Measurements from ENCODE around the gene ATP2B2. TPM values are rescaled to one million over a fixed set of nuclear protein-coding genes. Genes with fewer than 3 reads are reported as not detected.

ATP2B2 gene
- total RNA-seq, 2 experiments from 2014 or later = not detected

DNA sequence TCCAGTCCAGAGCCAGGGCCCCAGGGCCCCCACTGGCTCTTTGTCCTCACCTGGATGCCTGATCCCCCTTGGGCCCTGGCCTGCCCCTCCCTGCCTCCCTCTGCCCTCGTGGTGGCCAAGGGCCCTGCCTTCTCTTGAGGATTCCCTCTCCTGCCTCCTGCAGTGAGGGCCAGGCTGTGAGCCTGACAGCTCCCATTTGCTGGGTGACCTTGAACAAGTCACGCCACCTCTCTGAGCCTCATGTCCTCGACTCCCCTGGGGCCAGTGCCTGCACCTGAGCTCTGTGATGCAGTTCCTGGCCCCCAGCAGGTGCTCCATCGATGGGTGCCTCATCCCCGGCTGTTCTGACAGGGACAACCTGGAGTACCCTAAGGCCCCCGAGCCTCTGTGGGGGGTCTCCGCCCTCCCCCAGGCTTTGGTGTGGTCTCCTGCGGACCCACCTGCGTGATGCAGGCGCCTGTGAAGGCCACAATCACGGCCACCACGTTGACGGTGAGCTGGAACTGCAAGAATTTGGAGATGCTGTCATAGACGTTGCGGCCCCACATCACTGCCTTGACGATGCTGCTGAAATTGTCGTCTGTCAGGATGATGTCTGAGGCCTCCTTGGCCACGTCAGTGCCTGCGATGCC lies 160.3 kb downstream of the ATP2B2 start:
- no peaks in the 10 kb centered on the region for H3K4me1 Mint-ChIP-seq
- no peaks in the 10 kb centered on the region for H3K36me3 Mint-ChIP-seq
- H3K4me3 Mint-ChIP-seq = no peak overlapping the region
- no peak overlapping the region for H3K27ac Mint-ChIP-seq
- no peaks in the 10 kb centered on the region for H3K27me3 Mint-ChIP-seq
- no peaks in the 10 kb centered on the region for H3K9me3 Mint-ChIP-seq
- DNase-seq = no peak

DNA sequence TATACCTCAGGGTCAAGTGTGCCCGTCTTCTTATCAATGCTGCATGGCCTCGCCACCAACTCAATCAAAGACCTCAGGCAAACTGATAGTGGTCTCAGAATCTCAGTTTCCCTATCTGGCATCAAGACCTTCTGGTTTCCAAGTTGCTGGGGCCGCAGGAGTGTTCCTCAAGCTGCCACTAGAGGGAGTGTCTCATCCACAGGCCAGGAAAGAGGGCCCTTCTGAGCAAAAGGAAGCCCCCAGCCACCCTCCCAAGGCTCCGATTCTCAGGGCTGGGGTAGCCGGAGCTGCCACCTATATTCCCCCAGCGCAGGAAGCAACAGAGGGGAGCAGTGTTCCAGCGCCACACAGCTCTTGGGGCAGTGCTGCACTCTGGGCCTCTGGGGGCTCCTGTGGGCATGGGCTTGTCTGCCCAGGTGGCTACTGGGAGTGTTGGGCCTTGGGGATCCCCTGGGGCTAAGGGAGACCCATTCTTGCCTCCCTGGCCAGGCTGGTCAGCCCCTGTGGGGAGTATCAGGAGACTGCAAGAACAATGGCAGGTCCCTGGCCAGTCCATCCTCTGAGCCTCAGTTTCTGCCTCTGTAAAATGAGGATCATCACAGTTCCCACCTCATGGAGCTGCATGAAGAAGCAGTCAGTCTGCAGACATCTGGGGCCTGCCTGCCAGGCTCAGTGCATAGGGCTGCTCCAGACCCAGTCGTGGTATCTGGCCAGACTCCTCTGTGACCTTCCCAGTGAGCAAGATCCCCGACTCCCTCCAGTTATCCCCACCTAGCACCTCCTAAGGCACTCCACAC lies 161.0 kb downstream of the ATP2B2 start:
- Mint-ChIP-seq H3K9me3 (no peaks in the 10 kb centered on the region), H3K27ac (no peak overlapping the region), H3K4me3 (no peak overlapping the region), H3K4me1 (no peaks in the 10 kb centered on the region), H3K36me3 (no peaks in the 10 kb centered on the region), H3K27me3 (no peaks in the 10 kb centered on the region)
- peak; percentile 47 for DNase-seq

DNA sequence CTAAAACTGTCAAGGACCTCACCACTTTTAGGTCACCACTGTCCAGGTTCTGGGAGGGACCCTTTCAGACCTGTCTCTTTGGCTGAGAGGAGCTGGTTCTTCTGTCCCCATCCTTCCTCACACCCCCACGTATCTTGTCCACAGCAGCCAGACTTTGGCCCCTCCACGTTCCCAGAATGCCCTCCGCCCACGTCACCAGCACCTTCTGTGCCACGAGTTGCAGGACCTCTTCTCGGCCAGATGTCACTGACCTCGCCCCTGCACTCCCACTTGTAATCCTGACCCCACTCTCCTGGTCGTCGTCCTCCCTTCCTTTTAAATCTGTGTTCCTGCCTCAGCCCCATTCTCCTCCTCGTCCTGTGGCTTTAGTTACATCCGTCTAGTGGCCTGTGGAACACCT lies 161.9 kb downstream of the ATP2B2 start:
- Mint-ChIP-seq H3K9me3 (no peaks in the 10 kb centered on the region), H3K36me3 (no peaks in the 10 kb centered on the region), H3K27me3 (no peaks in the 10 kb centered on the region), H3K4me1 (no peaks in the 10 kb centered on the region), H3K27ac (no peak overlapping the region), H3K4me3 (no peak overlapping the region)
- no peak for DNase-seq

DNA sequence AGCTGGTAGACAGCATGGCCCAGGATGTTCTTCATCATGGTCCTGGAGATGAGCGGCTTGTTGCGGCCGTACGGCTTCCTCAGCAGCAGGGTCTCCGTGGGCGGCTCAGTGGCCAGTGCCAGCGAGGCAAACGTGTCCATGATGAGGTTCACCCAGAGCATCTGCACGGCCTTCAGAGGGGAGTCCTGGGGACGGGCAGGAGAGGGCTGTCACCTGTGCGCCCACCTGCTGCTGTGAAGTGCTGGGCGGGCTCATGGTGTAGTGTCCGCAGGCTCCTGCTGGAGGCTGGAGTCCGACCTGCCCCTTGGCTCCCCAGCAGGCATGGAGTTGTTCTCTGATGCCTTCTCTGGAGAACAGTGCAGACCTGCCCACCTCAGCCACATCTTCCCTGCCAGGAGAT lies 162.6 kb downstream of the ATP2B2 start:
- H3K27me3 Mint-ChIP-seq = no peaks in the 10 kb centered on the region
- no peaks in the 10 kb centered on the region for H3K9me3 Mint-ChIP-seq
- no peak overlapping the region for H3K4me3 Mint-ChIP-seq
- H3K27ac Mint-ChIP-seq = no peak overlapping the region
- H3K36me3 Mint-ChIP-seq = no peaks in the 10 kb centered on the region
- DNase-seq = no peak
- H3K4me1 Mint-ChIP-seq = no peaks in the 10 kb centered on the region

DNA sequence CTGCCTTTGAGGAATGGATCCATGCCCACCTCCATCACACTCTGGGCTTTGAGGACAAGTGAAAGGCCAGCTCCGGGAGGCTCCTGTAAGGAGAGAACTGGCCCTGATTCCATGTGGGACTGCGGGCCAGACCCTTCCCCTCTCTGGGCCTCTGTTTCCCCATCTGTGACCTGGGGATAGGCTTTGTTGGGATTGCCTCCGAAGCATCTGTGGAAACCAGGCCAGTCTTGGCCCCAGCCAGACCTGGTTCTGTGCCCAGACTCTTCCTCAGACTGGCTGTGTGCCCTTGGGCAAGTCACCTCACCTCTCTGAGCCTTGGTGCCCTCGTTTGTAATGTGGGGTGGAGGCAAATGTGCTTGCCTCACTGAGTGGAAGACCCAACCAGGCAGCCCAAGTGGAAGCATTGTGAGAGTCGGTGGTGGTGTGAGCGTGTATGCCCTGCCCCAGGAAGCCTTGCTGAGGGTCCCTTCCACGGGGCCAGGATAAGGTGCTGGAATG lies 163.4 kb downstream of the ATP2B2 start:
- Mint-ChIP-seq H3K36me3 (no peaks in the 10 kb centered on the region), H3K4me3 (no peak overlapping the region), H3K27me3 (no peaks in the 10 kb centered on the region), H3K9me3 (no peaks in the 10 kb centered on the region), H3K27ac (no peak overlapping the region), H3K4me1 (no peaks in the 10 kb centered on the region)
- no peak for DNase-seq

DNA sequence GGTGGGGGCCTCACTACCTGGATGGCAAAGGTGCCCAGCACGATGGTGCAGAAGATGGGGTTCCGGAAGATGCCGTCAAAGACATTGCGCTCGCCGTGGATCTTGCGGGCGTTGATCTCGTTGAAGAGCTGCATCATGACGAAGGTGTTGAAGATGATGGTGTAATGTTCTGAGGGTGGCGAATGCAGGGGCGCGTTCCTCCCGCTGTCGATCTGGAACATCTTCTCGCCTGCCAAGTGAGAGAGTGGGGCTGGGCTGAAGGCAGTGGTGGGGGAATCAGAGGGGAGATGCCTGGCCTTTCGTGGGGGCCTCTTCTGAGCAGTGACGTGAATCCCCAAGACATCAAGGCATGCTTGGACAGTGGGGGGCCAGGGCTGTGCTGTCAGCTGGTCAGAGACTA lies 164.9 kb downstream of the ATP2B2 start:
- no peak for DNase-seq
- Mint-ChIP-seq H3K4me3 (no peak overlapping the region), H3K27ac (no peak overlapping the region), H3K4me1 (no peaks in the 10 kb centered on the region), H3K36me3 (no peaks in the 10 kb centered on the region), H3K27me3 (no peaks in the 10 kb centered on the region), H3K9me3 (no peaks in the 10 kb centered on the region)

DNA sequence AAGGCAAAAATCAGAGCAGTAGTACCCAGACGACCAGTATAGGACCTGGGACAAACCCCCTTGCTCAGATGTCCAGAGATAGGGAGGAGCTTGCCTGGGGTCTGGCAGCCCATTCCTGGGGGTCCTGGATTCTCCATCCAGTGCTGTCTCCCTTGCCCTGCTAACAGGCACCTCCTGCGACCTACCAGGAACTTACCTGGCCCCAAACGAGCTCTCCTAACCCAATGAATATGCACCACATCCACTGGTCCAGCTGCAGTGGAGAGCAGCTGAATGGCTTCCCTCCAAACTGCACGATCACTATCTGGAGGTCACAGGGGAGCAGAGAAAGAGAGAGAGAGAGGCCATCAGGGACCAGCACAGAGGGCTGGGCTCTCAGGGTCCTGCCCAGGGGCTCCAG lies 165.3 kb downstream of the ATP2B2 start:
- no peak overlapping the region for H3K4me3 Mint-ChIP-seq

DNA sequence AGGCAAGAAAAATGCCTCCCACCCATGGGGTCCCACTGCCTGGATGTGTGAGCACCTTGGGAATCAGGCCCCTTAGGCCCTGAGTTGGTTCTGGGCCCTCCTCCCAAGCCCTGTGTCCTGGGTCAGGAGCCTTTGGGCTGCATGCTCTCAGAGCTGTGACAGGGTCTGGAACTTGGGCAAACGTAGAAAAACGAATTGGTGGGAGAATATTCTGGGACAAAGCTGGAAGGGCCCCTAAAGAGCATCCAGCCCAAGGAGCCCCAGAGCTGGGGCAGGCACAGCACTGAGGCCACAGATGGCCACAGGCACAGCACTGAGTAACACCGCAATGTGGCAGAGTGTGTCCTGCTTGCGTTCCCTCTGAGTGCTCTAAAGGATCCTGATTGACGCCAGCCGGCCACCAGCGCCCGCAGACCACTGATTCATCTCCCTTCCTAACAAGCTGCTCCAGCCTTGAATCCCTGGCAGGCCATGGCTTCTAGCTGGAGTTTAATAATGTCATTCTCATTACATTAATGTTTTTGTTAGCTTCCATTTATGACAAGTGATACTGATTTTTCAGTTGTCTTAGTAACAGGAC lies 165.9 kb downstream of the ATP2B2 start:
- no peak overlapping the region for H3K27ac Mint-ChIP-seq
- H3K27me3 Mint-ChIP-seq = no peaks in the 10 kb centered on the region

More for the DNA sequence above, 165.3 kb downstream of the ATP2B2 start:
- Mint-ChIP-seq H3K27ac (no peak overlapping the region), H3K36me3 (no peaks in the 10 kb centered on the region), H3K9me3 (no peaks in the 10 kb centered on the region), H3K27me3 (no peaks in the 10 kb centered on the region), H3K4me1 (no peaks in the 10 kb centered on the region)
- DNase-seq = no peak

DNA sequence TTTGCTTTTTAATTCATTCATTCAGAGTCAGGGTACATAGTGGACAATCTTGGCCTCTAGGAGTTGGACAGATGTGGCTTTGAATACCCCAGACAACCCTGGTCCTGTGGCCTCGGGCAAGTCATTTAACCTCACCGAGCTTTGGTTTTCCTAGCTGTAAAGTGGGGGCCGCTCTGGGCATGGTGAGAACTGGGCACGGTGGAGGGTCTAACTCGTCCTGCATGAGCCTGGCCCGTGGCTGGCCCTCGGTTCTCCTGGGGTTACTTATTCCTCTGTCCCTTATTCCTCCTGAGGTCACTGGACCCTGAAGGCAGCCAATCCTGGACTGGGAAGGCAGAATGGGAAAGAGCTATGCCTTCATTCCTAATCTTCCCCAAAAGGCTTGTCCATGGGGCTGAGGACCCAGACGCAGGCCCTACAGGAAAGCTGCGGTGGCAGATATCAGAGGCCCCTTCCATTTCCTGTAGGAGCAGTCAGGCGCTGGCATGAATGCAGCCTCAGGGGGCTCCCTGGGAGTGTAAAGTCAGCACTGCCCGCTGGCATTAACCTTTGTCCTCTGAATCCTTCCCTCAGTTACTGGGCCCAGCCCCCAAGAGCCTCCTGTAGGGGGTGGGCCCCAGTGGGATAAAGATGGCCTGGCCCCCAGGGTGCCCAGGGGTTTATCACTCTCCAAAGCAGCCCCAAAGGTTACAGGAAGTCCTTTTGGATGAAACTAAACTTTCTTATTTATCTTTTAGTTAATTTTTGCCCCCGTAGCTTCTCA lies 166.6 kb downstream of the ATP2B2 start:
- H3K4me1 Mint-ChIP-seq = no peaks in the 10 kb centered on the region
- DNase-seq = no peak
- H3K27ac Mint-ChIP-seq = no peak overlapping the region
- H3K9me3 Mint-ChIP-seq = no peaks in the 10 kb centered on the region
- no peak overlapping the region for H3K4me3 Mint-ChIP-seq
- H3K36me3 Mint-ChIP-seq = no peaks in the 10 kb centered on the region
- H3K27me3 Mint-ChIP-seq = no peaks in the 10 kb centered on the region

More for the DNA sequence above, 165.9 kb downstream of the ATP2B2 start:
- no peaks in the 10 kb centered on the region for H3K36me3 Mint-ChIP-seq
- no peaks in the 10 kb centered on the region for H3K4me1 Mint-ChIP-seq
- no peaks in the 10 kb centered on the region for H3K9me3 Mint-ChIP-seq
- no peak for DNase-seq
- no peak overlapping the region for H3K4me3 Mint-ChIP-seq

DNA sequence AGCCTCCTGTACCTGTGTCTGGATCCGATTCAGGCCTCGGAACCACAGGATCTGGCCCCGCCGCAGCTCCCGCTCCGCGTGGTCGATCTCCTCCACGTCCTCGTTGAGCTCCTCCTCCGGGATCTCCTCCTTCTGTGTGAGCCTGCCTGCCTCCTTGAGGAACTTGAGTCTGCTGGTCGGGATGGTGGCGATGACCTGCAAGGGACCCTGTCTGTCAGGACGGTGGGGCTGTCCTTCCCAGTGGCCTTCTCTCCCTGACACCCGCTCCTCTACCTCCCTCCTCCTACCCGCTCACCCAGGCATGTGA lies 167.3 kb downstream of the ATP2B2 start:
- no peak overlapping the region for H3K27ac Mint-ChIP-seq
- no peaks in the 10 kb centered on the region for H3K36me3 Mint-ChIP-seq
- no peaks in the 10 kb centered on the region for H3K9me3 Mint-ChIP-seq

DNA sequence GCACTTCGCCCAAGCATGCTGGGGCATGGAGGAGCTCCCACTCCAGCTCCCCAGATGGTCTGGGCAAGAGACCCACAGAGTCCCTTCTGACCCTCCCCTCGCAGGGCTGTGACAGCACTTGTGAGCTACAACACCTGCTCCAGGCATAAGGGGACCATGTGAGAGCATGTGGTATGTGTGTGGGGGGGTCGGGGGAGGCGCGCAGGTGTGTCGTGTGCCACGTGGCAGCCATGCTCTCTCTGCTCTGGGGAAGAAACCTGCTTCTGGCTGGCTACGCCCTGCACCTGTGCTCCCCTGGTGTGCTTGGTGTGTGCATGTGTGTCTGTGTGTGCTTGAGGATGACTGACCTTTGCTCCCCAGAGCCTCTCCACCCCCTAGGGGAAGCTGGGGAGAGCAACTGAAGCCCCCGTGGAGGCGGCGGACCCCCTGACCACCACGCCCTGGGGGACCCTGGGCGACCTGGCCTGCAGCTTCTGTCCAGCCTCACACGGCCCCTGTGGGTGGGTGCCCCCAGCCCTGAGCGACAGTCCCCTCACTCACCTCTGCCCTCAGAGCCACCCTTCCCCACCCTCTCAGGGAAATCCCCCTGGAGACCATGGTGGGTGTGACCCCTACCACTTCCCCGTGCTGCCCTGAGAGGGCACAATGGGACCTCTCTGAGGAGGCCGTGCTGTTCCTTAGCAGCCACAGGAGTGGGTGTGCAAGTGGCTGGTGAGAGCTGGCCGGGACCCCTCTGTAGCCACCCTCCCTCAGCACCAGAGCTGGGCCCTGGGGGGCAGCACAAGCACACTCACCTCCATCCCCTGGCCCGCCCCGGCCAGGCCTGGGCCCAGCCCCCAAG lies 167.8 kb downstream of the ATP2B2 start:
- Mint-ChIP-seq H3K4me1 (peaks cover 9% of the 10 kb centered on the region), H3K4me3 (no peak overlapping the region), H3K9me3 (no peaks in the 10 kb centered on the region), H3K27me3 (no peaks in the 10 kb centered on the region), H3K27ac (no peak overlapping the region), H3K36me3 (no peaks in the 10 kb centered on the region)
- DNase-seq = no peak

More for the DNA sequence above, 167.3 kb downstream of the ATP2B2 start:
- Mint-ChIP-seq H3K27me3 (no peaks in the 10 kb centered on the region), H3K4me1 (peaks cover 5% of the 10 kb centered on the region), H3K4me3 (no peak overlapping the region)
- no peak for DNase-seq

DNA sequence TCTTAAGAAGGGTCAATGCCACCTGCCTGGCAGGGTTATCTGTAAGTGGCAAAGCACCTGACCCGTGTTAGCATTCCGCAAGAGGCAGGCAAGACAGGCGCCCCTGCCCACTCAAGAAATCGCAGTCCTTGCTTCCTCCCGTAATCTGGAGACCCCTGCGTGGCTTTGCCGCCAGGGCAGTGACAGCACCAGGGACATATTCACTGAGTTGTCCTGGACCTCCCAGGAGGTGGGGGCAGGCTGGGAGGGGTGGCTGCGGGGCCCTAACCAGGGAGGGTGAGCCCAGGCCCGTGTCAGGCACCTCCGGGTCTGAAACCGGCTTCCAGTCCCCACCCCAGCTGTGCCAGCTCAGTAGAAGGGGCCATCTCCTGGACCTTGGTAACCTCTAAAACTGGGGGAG lies 168.6 kb downstream of the ATP2B2 start:
- no peak overlapping the region for H3K4me3 Mint-ChIP-seq
- H3K27me3 Mint-ChIP-seq = no peaks in the 10 kb centered on the region
- H3K4me1 Mint-ChIP-seq = peaks cover 10% of the 10 kb centered on the region
- no peak for DNase-seq
- H3K36me3 Mint-ChIP-seq = no peaks in the 10 kb centered on the region
- no peaks in the 10 kb centered on the region for H3K9me3 Mint-ChIP-seq
- H3K27ac Mint-ChIP-seq = no peak overlapping the region

DNA sequence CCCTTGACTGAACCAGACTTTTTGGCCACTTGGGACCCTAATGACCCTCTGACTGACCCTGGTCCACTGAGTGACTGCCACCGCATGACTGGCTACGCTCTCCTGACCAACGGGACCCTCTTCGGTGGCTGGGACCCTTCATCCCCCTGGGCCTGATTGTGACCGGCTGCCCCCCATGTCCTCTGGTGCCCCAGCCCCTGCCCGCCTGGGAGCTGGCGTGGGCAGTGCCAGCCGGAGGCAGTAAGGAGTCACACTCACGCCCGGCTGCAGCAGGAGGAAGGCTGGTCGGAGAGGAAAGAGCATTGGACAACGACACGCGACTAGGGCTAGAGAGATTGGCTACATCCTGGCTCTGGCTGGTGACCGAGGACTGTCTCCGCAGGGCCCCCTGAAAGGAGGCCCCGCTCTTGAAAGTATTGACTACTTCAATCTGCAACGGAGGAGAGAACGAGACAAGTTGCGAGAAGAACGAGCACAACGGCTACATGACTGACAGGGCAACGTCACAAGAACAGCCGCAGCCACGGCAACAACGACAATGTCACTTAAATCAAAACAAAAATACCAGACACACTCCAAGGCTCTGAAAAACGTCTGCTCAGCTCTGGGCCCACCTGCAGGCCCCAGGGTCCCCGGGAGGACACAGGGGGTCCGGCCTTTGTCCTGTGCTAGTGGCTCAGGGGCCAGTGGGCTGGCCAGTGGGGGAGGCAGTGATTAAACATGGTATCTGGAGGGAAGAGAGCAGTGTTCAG lies 169.3 kb downstream of the ATP2B2 start:
- no peak overlapping the region for H3K27ac Mint-ChIP-seq
- H3K27me3 Mint-ChIP-seq = no peaks in the 10 kb centered on the region
- H3K36me3 Mint-ChIP-seq = no peaks in the 10 kb centered on the region
- H3K9me3 Mint-ChIP-seq = no peaks in the 10 kb centered on the region
- no peak for DNase-seq
- peaks cover 10% of the 10 kb centered on the region for H3K4me1 Mint-ChIP-seq
- H3K4me3 Mint-ChIP-seq = no peak overlapping the region

DNA sequence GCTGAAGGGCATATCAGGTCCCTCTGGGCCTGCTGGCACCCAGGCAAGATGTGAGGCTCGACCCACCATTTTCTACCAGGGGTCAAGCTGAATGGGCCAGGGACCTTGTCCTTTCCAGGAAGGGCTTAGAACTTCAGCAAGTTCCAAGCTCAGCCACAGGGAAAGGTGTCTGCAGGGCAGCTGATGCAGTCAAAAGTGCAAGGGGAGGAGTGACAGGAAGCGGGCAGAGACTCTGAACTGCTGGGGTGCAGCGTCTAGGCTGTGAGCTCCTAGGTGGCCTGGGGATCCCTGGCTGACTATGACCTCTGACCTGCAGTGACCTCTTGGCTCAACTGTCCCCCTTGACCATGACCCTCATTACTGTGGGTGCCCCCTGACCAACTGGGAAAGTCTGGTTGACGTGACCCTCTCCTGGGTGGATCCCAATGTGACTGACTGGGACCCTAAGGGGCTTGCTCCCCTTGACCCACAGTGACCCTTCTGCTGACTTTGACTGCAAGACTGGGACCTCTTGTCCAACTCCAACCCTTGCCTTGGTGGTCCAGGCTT lies 170.1 kb downstream of the ATP2B2 start:
- Mint-ChIP-seq H3K4me1 (peaks cover 11% of the 10 kb centered on the region), H3K9me3 (no peaks in the 10 kb centered on the region), H3K27ac (no peak overlapping the region), H3K4me3 (no peak overlapping the region), H3K27me3 (no peaks in the 10 kb centered on the region), H3K36me3 (no peaks in the 10 kb centered on the region)
- no peak for DNase-seq
